NCI-H2196 (cell line): ENCODE results near the gene THOP1.
A peak's percentile ranks its signal among the peaks of the same experiment; 100 is the strongest.

Experiments
- DNase-seq: peaks from one replicate; lab custom pipeline; 2025; ENCODE audit not compliant: unreplicated experiment; lab: John Stamatoyannopoulos, UW

THOP1 gene

GRCh38 chr19:2785244-2785997 lies at the start of gene THOP1:
TSS of gene THOP1 (plus strand) at chr19:2785503. CDS start at chr19:2785663, 160 bp downstream.
- DNase-seq = peak; percentile 99

DNA sequence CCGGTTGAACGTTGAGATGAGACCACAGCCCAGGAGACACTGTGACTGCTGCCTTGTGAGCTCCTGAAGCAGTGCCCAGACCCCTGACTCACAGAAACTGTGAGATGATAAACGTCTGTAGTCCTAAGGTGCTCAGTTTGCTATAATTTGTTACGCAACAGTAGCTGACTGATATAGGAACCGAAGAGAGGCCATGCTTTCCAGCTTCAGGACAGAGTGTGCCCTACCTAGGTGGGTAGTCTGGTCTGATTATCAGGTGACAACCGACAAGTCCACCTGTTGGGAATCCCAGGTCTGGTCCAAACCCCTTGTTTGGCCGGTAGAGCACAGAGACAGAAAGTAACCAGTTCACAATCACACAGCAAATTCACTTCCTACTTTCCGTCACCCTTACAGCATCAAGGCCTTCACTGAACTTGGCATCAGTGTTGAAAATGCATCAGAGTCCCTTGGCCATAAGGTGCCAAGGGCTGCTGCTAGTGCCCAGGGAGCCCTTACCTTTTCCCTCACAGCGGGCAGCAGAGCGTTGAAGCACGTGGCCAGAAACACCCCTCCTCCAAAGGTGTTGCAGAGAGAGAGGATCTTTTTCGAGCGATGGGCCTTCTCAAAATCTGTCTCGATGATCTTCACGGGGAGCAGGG lies 48.6 kb upstream of the THOP1 start:
- no peak for DNase-seq

- DNase-seq = peak; percentile 96
Observed at GRCh38 chr19:2739602-2740313, 45.5 kb upstream of the THOP1 start, which contains the start of gene SLC39A3. TSS of gene SLC39A3 (minus strand) at chr19:2740017. CDS start at chr19:2737257, 2,760 bp downstream.

DNA sequence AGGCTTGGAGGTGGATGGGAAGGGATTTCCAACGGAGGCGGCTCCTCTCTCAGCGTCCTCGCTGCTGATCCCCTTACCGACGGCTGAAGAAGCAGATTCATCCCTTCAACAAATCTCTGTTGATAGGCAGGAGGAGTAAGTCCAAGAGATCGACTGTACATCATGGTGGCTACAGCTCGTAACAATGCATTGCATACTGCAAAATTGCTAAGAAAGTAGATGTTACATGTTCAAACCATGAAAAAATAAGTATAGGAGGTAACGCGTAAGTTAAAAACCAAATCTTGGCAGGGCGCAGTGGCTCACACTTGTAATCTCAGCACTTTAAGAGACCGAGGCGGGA lies 45.0 kb upstream of the THOP1 start:
- DNase-seq = no peak

- no peak for DNase-seq
Observed at GRCh38 chr19:2743099-2743498, 42.2 kb upstream of the THOP1 start.

DNA sequence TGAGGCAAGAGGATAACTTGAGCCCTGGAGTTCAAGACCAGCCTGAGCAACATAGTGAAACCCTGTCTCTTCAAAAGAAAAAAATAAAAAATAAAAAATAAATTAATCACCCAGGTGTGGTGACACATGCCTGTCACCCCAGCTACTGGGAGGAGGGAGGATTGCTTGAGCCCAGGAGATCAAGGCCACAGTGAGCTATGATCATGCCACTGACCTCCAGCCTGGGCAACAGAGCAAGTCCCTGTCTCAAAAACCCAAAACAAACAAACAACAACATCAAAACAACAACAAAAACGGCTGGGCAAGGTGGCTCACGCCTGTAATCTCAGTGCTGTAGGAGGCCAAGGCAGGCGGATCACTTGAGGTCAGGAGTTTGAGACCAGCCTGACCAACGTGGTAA lies 41.2 kb upstream of the THOP1 start:
- DNase-seq = no peak

- DNase-seq = no peak
Observed at GRCh38 chr19:2747349-2747748, 38.0 kb upstream of the THOP1 start.

GRCh38 chr19:2750808-2751437 lies 34.4 kb upstream of the THOP1 start:
- no peak for DNase-seq

DNA sequence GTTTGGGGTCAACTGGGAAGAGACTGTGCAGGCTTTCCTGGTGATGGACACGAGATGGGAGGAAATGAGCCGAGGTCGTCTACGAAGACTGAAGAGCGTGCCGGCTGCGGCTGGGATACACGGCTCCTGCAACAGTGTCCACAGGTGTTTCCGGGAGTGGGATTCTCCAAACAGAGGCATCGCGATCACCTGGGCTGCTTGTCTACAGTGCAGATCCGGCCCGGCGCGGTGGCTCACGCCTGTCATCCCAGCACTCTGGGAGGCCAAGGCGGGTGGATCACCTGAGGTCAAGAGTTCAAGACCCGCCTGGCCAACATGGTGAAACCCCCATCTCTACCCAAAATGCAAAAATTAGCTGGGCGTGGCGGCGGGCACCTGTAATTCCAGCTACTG lies 33.9 kb upstream of the THOP1 start:
- no peak for DNase-seq

GRCh38 chr19:2754659-2755447 lies 30.4 kb upstream of the THOP1 start:
- no peak for DNase-seq

DNA sequence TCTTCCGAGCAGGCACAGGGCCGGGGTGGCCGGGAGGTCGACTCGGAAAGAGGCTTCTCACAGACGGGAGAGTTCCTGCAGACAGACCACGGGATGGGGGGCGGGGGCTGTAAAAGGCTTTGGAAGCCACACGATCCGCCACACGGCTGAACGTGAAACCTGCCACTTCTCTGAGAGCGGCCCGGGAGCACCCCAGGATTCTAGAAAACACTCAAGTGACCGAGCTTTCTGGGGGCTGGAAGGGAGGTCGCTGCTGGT lies 29.9 kb upstream of the THOP1 start:
- DNase-seq = no peak

- no peak for DNase-seq
Observed at GRCh38 chr19:2755811-2756210, 29.5 kb upstream of the THOP1 start.

GRCh38 chr19:2756477-2756876 lies 28.8 kb upstream of the THOP1 start:
- DNase-seq = no peak

GRCh38 chr19:2756921-2757881 lies 28.1 kb upstream of the THOP1 start:
- DNase-seq = no peak

GRCh38 chr19:2758601-2759313 lies 26.5 kb upstream of the THOP1 start:
- DNase-seq = no peak

DNA sequence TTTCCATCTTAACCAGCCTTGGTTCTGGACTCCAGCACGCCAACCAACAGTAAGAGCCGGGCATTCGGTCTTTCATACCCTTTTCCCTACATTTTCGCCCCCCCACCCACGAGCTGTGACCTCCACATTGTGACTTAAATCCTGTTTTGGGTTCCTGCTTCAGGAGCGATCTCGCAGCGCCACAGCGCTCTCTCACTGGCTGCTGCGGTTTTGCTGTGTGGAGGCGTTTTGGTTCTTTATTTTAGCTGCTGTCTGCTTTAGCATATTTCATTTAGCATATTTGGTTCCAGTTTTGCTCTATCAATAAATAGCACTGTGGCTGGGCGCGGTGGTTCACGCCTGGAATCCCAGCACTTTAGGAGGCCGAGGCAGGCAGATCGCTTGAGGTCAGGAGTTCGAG lies 25.9 kb upstream of the THOP1 start:
- DNase-seq = no peak

- DNase-seq = no peak
Observed at GRCh38 chr19:2759965-2760364, 25.3 kb upstream of the THOP1 start.

GRCh38 chr19:2761309-2761677 lies 24.0 kb upstream of the THOP1 start:
- no peak for DNase-seq
